Choroid plexus epithelial cell (primary cell): ENCODE results near the gene C13orf42.
"Not testable (repeated sequence)": the region's sequence is repeated elsewhere in the genome, so short reads cannot be mapped to it uniquely, and the experiment has no call there.

Source experiments
- DNase-seq: peaks from one replicate; pipeline ENCODE4 v3.0.0-alpha.2; 2010; ENCODE audit warnings: low read depth
- H3K4me3 ChIP-seq: 2 replicates; pipeline ENCODE4 v1.5.1; 2011; ENCODE audit warnings: low read depth, mild to moderate bottlenecking, control low read depth, low read length, moderate library complexity
- TF ChIP-seq, protein P1 (sequence below): conservative IDR thresholded peaks from 2 replicates; pipeline ENCODE4 v1.5.1; 2011; ENCODE audit warnings: low read depth, mild to moderate bottlenecking, control low read depth, inconsistent platforms, low read length, moderate library complexity

C13orf42 gene

DNA sequence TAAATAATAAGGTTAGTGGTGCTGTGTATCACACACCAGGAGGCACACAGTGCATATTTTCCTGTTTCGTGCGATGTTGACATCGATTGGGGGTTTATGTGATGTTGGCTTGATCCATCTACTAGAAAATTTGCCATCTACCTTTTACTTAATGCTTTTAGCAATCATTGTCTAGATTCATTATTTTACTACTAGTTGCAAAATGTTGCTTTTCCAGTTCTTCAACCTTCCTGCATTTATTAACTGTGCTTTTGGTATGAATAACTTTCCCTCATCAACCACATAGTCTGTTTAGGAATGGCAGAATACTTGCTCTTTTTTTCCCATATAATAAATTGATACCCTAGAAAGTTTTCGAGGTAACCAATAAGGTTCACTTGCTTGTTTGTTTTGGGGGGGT, 17.5 kb downstream of the C13orf42 start:
- TF ChIP-seq, protein P1, sequence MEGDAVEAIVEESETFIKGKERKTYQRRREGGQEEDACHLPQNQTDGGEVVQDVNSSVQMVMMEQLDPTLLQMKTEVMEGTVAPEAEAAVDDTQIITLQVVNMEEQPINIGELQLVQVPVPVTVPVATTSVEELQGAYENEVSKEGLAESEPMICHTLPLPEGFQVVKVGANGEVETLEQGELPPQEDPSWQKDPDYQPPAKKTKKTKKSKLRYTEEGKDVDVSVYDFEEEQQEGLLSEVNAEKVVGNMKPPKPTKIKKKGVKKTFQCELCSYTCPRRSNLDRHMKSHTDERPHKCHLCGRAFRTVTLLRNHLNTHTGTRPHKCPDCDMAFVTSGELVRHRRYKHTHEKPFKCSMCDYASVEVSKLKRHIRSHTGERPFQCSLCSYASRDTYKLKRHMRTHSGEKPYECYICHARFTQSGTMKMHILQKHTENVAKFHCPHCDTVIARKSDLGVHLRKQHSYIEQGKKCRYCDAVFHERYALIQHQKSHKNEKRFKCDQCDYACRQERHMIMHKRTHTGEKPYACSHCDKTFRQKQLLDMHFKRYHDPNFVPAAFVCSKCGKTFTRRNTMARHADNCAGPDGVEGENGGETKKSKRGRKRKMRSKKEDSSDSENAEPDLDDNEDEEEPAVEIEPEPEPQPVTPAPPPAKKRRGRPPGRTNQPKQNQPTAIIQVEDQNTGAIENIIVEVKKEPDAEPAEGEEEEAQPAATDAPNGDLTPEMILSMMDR = no peak
- no peak overlapping the region for H3K4me3 ChIP-seq
- no peak for DNase-seq

DNA sequence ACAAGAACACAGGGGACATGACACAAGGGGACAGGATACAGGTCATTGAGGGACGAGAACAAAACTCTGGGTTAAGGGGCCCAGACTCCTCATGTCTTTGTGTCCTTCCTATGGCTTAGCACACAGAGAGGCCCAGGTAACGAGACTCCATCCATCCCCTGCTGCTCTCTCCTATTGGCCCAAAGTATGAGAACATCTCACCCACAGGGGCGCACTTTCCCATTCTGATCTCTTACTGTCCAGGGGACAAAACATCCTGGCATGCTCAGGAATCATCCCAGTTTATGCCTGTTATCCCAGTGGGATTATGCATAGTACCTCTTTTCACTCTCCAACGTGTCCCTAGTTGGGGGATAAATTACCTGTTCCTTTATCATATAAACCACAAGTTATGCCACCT, 19.2 kb downstream of the C13orf42 start:
- no peak overlapping the region for H3K4me3 ChIP-seq
- DNase-seq = no peak
- TF ChIP-seq, protein P1 = no peak

DNA sequence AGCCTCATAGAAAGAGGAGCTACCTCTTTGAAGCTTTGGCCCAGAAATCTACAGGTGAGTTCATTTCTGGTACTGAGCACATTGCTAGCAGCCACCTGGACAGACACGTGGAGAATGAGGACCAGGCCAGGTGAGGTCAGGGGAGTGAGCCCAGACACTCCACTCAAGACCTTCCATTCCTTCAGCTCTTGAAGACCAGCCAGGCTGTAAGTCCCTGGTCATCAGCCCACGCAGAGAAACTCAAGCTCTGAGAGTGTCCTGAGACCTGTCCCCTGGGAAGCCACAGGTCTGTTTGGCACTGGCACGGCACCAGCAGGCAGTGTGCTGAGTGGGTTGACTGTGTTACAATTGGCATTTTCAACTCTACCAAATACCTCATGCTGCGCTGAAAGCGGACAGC, 27.4 kb downstream of the C13orf42 start:
- H3K4me3 ChIP-seq = no peak overlapping the region
- TF ChIP-seq, protein P1 = no peak
- DNase-seq = no peak

DNA sequence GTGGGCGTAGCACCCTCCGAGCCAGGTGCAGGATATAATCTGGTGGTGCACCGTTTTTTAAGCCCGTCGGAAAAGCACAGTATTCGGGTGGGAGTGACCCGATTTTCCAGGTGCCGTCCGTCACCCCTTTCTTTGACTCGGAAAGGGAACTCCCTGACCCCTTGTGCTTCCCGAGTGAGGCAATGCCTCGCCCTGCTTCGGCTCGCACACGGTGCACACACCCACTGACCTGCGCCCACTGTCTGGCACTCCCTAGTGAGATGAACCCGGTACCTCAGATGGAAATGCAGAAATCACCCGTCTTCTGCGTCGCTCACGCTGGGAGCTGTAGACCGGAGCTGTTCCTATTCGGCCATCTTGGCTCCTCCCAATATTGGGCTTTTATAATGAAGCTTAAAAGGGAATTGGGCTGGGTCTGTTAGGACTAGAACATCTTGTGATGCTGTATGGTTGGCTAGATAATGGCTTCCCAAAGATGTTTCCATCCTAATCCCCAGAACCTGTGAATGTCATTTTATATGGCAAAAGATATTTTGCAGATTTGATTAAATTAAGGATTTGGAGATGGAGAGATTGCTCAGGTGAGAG, 30.5 kb downstream of the C13orf42 start:
- not testable (repeated sequence) for H3K4me3 ChIP-seq, DNase-seq

DNA sequence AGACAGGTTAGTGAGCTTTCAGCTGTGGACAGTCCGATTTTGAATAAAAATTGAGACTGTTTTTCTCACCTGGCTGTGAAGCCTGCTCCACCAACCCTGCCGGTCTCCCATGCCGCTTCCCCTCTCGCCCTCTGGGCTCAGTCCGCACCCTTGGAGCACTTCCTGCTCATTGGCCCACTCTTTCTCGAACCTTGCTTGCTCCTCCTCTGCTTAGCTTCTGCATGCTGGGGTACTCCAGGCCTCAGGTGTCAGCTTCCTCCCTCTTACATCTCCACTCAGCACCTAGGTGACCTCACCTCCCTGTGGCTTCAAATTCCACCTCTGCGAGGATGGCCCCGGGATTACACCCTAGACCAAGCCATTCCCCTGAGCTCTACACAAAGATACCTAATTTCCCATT, 39.6 kb downstream of the C13orf42 start:
- TF ChIP-seq, protein P1 = no peak
- no peak for DNase-seq
- H3K4me3 ChIP-seq = no peak overlapping the region

DNA sequence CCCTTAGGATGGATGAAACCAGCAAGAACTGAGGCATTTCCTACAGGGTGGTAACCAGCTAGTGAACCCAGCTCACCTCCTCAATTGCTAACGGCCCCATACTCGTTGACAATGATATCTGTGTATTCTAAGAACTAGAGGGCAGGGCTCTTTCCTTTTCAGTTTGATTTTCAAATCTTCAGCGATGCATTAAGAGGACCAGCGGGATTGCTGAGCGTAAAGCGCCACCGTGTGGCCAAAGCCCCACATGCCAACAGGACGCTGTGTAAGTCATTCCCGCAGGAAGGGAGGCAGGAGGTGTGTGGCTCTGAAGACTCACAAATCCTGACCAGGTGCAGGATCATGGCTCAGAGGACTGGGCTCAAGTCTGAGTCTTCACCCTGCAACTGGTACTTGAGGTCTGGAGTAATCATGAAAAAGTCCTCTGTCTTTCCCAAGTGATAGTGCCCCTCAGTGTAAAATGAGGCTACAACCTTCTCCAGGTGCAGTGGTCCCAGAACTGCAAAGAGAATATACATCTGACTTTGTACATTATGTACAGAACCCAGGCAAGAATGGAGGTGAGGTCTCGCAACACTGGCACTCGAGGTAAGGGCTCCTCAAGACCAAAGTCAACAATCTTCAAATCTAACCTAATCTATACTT, 40.9 kb downstream of the C13orf42 start:
- DNase-seq = peak; percentile 87

DNA sequence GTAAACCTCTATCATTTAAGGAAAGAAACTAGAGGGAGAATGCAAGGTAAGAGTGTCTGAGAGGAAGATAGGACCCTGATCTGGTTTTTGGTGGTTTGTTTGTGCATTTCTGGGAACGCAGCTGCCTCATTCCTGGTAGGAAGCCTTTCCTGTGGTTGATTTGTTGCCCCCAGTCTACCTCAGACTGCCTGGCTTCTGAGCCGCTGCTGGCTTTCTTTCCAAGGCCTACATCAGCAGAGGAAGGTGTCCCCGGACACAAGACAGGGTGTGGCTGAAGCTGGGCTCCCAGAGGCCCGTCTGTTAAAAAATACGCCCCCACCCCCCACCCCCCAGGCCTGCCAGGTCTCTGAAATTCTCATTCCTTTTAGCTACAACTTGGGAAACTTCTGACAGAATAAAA, 42.6 kb downstream of the C13orf42 start:
- TF ChIP-seq, protein P1 = no peak
- DNase-seq = no peak
- H3K4me3 ChIP-seq = no peak overlapping the region

More for the DNA sequence above, 40.9 kb downstream of the C13orf42 start:
- TF ChIP-seq, protein P1 = peak; percentile 97
- H3K4me3 ChIP-seq = no peak overlapping the region
